Peyer's patch (tissue), 4 donors: ENCODE data around the gene LRRTM2. TPM values are rescaled to one million over a fixed set of nuclear protein-coding genes. Genes with fewer than 3 reads are reported as not detected.

ENCODE experiments used
- DNase-seq, 3 donors: peaks; one replicate each; pipeline ENCODE4 v3.0.0-alpha.2; 2017 to 2019
- H3K27ac ChIP-seq, 4 donors: fragments of 200-600 bp; sonication (generic); one replicate each; pipeline ENCODE4 v1.5.1; 2016 to 2019
- H3K27me3 ChIP-seq, 2 donors: fragments of 200-600 bp; sonication (generic); one replicate each; pipeline ENCODE4 v1.5.1; 2019
- H3K36me3 ChIP-seq, 3 donors: fragments of 200-600 bp; sonication (generic); one replicate each; pipeline ENCODE4 v1.5.1; 2016 to 2019
- H3K4me1 ChIP-seq, 4 donors: fragments of 200-600 bp; sonication (generic); one replicate each; pipeline ENCODE4 v1.5.1; 2016 to 2019
- H3K4me3 ChIP-seq, 4 donors: fragments of 200-600 bp; sonication (generic); 1 replicate in 3 of 4; 2 replicates in 1 of 4; pipeline ENCODE4 v1.5.1; 2016 to 2019; ENCODE audit warnings: mild to moderate bottlenecking in 1 of 4
- H3K9me3 ChIP-seq, 4 donors: fragments of 200-600 bp; sonication (generic); one replicate each; pipeline ENCODE4 v1.5.1; 2016 to 2019; ENCODE audit warnings: mild to moderate bottlenecking in 1 of 4
- CTCF ChIP-seq, 6 experiments: fragments of 450-650 bp in 4 of 6; fragments of 200-600 bp in 2 of 6; sonication (generic) in 1 of 6; IDR thresholded peaks; one replicate each; pipeline ENCODE4 v1.5.1; 2017 to 2019; ENCODE audit warnings: antibody characterized with exemption in 6 of 6, mild to moderate bottlenecking in 3 of 6, moderate library complexity in 1 of 6
- POLR2A ChIP-seq, 2 donors: fragments of 450-650 bp; IDR thresholded peaks; one replicate each; pipeline ENCODE4 v1.5.1; 2017; ENCODE audit warnings: antibody characterized with exemption in 2 of 2, mild to moderate bottlenecking in 2 of 2, moderate library complexity in 2 of 2
- total RNA-seq, 4 donors: library from RNA; depleted of rRNA; stranded (reverse); fragments of >200 nt; gene quantifications; one replicate each; pipeline ENCODE4 v1.1.0, GENCODE V29; 2016

LRRTM2 gene
- total RNA-seq, 4 donors from 2014 or later: 4.1 TPM; not detected in 3

DNA sequence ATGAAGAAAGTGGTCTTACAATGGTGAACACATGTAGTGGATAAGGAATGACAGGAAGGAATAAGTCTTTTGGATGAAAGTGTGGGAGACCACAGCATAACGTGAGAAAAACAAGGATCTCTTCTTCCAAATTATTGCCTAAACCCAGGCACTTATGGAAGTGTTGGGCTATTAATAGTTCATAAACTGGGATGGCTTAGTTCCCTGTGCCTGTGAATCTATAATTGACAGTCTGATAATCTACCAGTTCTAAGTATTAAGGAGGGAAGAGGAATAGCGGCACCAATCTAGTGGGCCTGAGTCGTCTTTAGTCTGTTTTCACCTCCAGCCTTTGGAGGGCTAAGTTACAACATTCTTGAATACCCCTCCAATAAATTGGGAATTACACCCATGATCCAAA, 39.2 kb upstream of the LRRTM2 start:
- Histone ChIP-seq H3K4me1 (no peaks in the 10 kb centered on the region), H3K27ac (no peak overlapping the region), H3K36me3 (peaks cover 0 to 27% (median 0%) of the 10 kb centered on the region in 3 donors), H3K4me3 (no peak overlapping the region), H3K27me3 (no peaks in the 10 kb centered on the region), H3K9me3 (no peaks in the 10 kb centered on the region)
- TF ChIP-seq POLR2A (IDR thresholded peaks at IDR 0.05): no peak
- no peak for TF ChIP-seq CTCF (IDR thresholded peaks at IDR 0.05)
- DNase-seq: no peak

- Histone ChIP-seq H3K9me3 (no peaks in the 10 kb centered on the region), H3K4me1 (no peaks in the 10 kb centered on the region), H3K4me3 (no peak overlapping the region), H3K36me3 (peaks cover 0 to 29% (median 0%) of the 10 kb centered on the region in 3 donors), H3K27ac (no peak overlapping the region), H3K27me3 (no peaks in the 10 kb centered on the region)
- DNase-seq: no peak
- TF ChIP-seq POLR2A (IDR thresholded peaks at IDR 0.05) (no peak), CTCF (IDR thresholded peaks at IDR 0.05) (no peak)
Measured at GRCh38 chr5:138913773-138914172, 38.6 kb upstream of the LRRTM2 start.

DNA sequence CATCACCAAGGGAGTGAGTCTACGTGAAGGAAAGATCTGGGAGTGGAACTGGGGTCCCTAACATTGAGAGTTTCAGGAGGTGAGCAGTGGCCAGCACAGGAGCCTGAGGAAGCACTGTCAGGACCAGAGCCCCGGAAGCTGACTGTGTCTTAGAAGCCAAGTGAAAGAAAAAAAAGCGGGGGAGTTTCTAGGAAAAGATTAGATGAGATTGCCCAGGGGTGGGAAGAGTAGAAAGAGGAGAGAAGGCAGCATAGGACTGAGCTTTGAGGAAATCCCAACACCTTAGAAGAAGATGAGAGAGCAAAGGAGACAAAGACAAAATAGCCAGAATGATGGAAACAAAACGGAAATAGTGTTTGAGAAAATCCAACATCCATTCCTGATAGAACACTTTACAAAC, 37.0 kb upstream of the LRRTM2 start:
- no peak for TF ChIP-seq POLR2A (IDR thresholded peaks at IDR 0.05)
- TF ChIP-seq CTCF (IDR thresholded peaks at IDR 0.05): no peak
- no peak for DNase-seq
- Histone ChIP-seq H3K4me1 (no peaks in the 10 kb centered on the region), H3K4me3 (no peak overlapping the region), H3K36me3 (peaks cover 0 to 29% (median 0%) of the 10 kb centered on the region in 3 donors), H3K27ac (no peak overlapping the region), H3K9me3 (no peaks in the 10 kb centered on the region), H3K27me3 (no peaks in the 10 kb centered on the region)

DNA sequence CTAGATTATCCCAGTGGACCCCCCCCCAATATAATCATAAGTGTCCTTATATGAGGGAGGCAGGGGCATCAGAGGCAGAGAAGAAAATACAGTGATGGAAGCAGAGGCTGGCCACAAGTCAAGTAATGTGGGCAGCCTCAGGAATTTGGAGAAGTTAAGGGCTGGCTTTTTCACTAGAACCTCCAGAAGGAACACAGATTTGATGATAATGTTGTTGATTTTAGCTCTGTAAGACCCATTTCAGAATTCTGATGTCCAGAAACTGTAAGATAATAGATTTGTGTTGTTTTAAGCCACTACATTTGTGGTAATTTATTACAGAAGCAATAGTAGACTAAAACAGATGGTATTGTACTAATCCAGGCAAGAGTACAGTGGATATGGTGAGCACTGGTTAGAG, 36.3 kb upstream of the LRRTM2 start:
- Histone ChIP-seq H3K27me3 (no peaks in the 10 kb centered on the region), H3K27ac (no peak overlapping the region), H3K36me3 (peaks cover 0 to 34% (median 0%) of the 10 kb centered on the region in 3 donors), H3K4me3 (no peak overlapping the region), H3K9me3 (no peaks in the 10 kb centered on the region), H3K4me1 (no peaks in the 10 kb centered on the region)
- DNase-seq: no peak
- no peak for TF ChIP-seq CTCF (IDR thresholded peaks at IDR 0.05)
- TF ChIP-seq POLR2A (IDR thresholded peaks at IDR 0.05): no peak

- H3K36me3 ChIP-seq: peaks cover 0 to 41% (median 0%) of the 10 kb centered on the region in 3 donors
- no peaks in the 10 kb centered on the region for H3K27me3 ChIP-seq
- no peaks in the 10 kb centered on the region for H3K9me3 ChIP-seq
- no peak overlapping the region for H3K4me3 ChIP-seq
- H3K27ac ChIP-seq: no peak overlapping the region
- H3K4me1 ChIP-seq: no peaks in the 10 kb centered on the region
- DNase-seq: no peak
- no peak for TF ChIP-seq CTCF (IDR thresholded peaks at IDR 0.05)
- no peak for TF ChIP-seq POLR2A (IDR thresholded peaks at IDR 0.05)
Measured at GRCh38 chr5:138910546-138911185, 35.5 kb upstream of the LRRTM2 start.
